Cardiac muscle cell (in vitro differentiated cells and primary cell): ENCODE data around the gene MRPS18A. TPM values are rescaled to one million over a fixed set of nuclear protein-coding genes. Genes with fewer than 3 reads are reported as not detected.

ENCODE experiments used
- DNase-seq, 2 donors: peaks; one replicate each; pipeline versions ENCODE4 v3.0.0 to v3.0.0-alpha.2; 2010 to 2017; ENCODE audit warnings: low read depth in 1 of 2, low spot score in 1 of 2
- H3K27ac ChIP-seq: fragments of 200-600 bp; sonication (generic); 2 replicates; pipeline ENCODE4 v1.5.1; 2016
- H3K27me3 ChIP-seq: fragments of 200-600 bp; sonication (generic); 2 replicates; pipeline ENCODE4 v1.6.0; 2016; ENCODE audit warnings: control low read depth
- H3K36me3 ChIP-seq: fragments of 200-600 bp; sonication (generic); 2 replicates; pipeline ENCODE4 v1.5.1; 2016; ENCODE audit warnings: control low read depth
- H3K4me1 ChIP-seq: fragments of 200-600 bp; sonication (generic); 2 replicates; pipeline ENCODE4 v1.8.1; 2017; ENCODE audit warnings: low read depth, mild to moderate bottlenecking, mixed run types
- H3K4me3 ChIP-seq: fragments of 200-600 bp; sonication (generic); 2 replicates; pipeline ENCODE4 v1.5.1; 2016; ENCODE audit warnings: mild to moderate bottlenecking
- H3K9me3 ChIP-seq: fragments of 200-600 bp; sonication (generic); 2 replicates; pipeline ENCODE4 v1.5.1; 2017; ENCODE audit warnings: low read depth, mild to moderate bottlenecking, control low read depth
- CTCF ChIP-seq: IDR thresholded peaks from 2 replicates; pipeline ENCODE4 v1.5.1; 2012; ENCODE audit warnings: low read depth, mild to moderate bottlenecking, low read length
- polyA plus RNA-seq: library from polyadenylated mRNA; unstranded; fragments of >200 nt; fragmentation: Nextera tagmentation; extraction: Ambion mirVana; gene quantifications from 2 replicates; pipeline ENCODE4 v1.2.1, GENCODE V29; 2016
- total RNA-seq: library from RNA; depleted of rRNA; stranded (reverse); fragments of >200 nt; gene quantifications from 2 replicates; pipeline ENCODE4 v1.2.3, GENCODE V29; 2016

MRPS18A gene
- total and polyA plus RNA-seq, 2 experiments from 2014 or later, result 65.9 to 87.0 TPM

GRCh38 chr6:43720999-43721398 lies 33.4 kb upstream of the MRPS18A start:
- H3K27ac ChIP-seq, result no peak overlapping the region
- no peaks in the 10 kb centered on the region for H3K27me3 ChIP-seq
- no peak overlapping the region for H3K4me3 ChIP-seq
- no peaks in the 10 kb centered on the region for H3K36me3 ChIP-seq
- H3K4me1 ChIP-seq, result peaks cover 2% of the 10 kb centered on the region
- TF ChIP-seq CTCF, result no peak
- no peak for DNase-seq
- H3K9me3 ChIP-seq, result no peaks in the 10 kb centered on the region

- H3K27me3 ChIP-seq, result no peaks in the 10 kb centered on the region
- no peak for DNase-seq
- peaks cover 2% of the 10 kb centered on the region for H3K4me1 ChIP-seq
- H3K4me3 ChIP-seq, result no peak overlapping the region
- no peaks in the 10 kb centered on the region for H3K36me3 ChIP-seq
- no peaks in the 10 kb centered on the region for H3K9me3 ChIP-seq
- H3K27ac ChIP-seq, result no peak overlapping the region
- TF ChIP-seq CTCF, result no peak
Observed at GRCh38 chr6:43719511-43719910, 31.9 kb upstream of the MRPS18A start.

GRCh38 chr6:43718387-43719105 lies 31.0 kb upstream of the MRPS18A start:
- no peaks in the 10 kb centered on the region for H3K9me3 ChIP-seq
- H3K4me1 ChIP-seq, result peaks cover 6% of the 10 kb centered on the region
- no peak for TF ChIP-seq CTCF
- H3K27ac ChIP-seq, result no peak overlapping the region
- DNase-seq, result no peak
- no peaks in the 10 kb centered on the region for H3K36me3 ChIP-seq
- H3K27me3 ChIP-seq, result no peaks in the 10 kb centered on the region
- no peak overlapping the region for H3K4me3 ChIP-seq

GRCh38 chr6:43717822-43718221 lies 30.2 kb upstream of the MRPS18A start:
- Histone ChIP-seq H3K36me3 (no peaks in the 10 kb centered on the region), H3K4me3 (no peak overlapping the region), H3K4me1 (peaks cover 6% of the 10 kb centered on the region), H3K9me3 (no peaks in the 10 kb centered on the region), H3K27me3 (no peaks in the 10 kb centered on the region), H3K27ac (no peak overlapping the region)
- no peak for TF ChIP-seq CTCF
- DNase-seq, result no peak

- no peak for DNase-seq
- H3K36me3 ChIP-seq, result no peaks in the 10 kb centered on the region
- H3K27me3 ChIP-seq, result no peaks in the 10 kb centered on the region
- peaks cover 6% of the 10 kb centered on the region for H3K4me1 ChIP-seq
- no peaks in the 10 kb centered on the region for H3K9me3 ChIP-seq
- no peak overlapping the region for H3K4me3 ChIP-seq
- no peak for TF ChIP-seq CTCF
- H3K27ac ChIP-seq, result no peak overlapping the region
Observed at GRCh38 chr6:43717389-43717788, 29.8 kb upstream of the MRPS18A start.
